Measurements from ENCODE around the gene ZNF70.

ZNF70 gene

DNA sequence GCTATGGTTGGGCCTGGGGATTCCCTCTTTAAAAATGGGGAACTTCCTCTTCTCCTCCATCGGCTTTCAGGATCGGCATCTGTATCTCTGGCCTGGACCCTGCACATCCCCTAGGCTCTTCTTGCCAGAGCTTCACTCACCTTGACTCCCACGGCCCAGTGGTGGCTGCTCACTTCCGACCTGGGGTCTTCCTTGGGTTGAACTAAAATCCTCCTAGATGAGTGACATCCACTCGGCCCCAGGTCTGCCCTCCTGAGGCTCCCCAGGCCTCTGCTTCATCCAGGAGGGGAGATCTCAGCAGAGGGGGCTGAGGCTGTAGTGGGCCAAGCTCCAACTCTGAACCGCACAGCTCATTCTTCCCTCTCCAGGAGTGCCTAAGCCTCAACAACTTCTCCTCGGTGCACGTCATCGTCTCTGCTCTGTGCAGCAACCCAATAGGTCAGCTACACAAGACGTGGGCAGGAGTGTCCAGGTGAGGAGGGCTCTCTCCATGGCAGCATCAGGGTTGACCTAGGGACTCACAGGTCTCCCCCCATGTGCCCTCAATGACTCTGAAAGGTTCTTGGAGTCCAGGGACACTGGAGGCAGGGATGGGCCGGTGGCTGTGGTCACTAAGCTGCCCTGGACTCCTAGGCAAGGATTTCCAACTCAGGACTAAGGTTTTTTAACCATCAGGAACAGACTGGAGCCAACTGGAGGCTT, 56.8 kb downstream of the ZNF70 start:
- DNase-seq (ENCODE audit: low read depth, low spot score), result no peak

DNA sequence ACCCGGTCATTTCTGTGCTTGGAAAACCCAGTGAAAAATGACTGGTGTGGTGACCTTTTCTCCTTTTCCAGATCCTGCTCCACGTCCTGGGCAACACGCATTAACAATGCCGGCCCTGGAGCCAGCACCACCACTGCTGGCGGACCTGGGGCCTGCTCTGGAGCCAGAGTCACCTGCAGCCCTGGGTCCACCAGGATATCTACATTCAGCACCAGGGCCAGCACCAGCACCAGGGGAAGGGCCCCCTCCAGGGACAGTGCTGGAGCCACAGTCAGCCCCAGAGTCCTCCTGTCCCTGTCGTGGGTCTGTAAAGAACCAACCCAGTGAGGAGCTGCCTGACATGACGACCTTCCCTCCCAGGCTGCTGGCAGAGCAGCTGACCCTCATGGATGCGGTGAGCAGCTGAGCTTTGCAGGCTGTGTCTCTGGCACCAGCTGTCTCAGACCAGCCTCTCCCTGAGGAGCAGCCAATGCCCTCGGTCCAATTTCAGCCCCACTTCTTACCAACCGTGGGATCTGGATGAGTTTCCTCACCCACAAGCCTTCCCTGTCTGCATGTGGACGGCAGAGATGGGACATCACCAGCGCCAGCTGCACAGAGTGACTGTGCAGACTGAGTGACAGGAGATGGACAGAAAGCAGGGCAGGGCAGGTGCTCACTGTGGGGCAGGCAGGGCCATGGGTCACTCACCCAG, 58.2 kb downstream of the ZNF70 start:
- DNase-seq (ENCODE audit: low read depth, low spot score), result no peak

DNA sequence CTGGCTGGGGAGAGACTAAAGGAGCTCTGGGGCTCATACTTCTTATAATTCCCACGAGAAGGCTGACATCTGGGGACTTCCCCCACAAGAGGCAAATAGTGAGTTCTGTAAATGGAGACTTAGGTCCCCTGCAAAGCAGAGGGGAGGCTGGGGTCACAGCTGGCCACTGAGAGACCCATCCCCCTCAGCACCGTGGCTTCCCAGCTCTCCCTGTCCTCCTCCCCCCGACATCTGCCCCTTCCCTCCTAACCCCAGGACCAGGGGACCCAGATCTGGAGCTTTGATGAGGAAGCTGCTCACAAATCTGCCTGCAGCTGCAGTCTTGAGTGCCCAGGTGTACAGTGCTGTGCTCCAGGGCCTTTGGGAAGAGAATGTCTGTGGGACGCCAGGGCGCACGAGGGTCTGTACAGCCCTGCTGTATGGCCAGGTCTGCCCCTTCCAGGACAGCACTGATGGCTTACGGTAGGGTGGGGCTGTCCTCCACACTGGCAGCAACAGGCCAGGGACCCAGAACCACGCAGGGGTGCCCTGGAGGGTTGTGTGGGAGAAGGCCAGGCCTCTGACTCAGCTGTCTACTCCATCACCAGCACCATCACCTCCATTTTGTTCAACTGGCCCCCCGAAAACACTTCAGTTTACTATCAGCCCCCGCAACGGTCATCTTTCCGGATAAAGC, 59.0 kb downstream of the ZNF70 start:
- DNase-seq (ENCODE audit: low read depth, low spot score), result no peak

DNA sequence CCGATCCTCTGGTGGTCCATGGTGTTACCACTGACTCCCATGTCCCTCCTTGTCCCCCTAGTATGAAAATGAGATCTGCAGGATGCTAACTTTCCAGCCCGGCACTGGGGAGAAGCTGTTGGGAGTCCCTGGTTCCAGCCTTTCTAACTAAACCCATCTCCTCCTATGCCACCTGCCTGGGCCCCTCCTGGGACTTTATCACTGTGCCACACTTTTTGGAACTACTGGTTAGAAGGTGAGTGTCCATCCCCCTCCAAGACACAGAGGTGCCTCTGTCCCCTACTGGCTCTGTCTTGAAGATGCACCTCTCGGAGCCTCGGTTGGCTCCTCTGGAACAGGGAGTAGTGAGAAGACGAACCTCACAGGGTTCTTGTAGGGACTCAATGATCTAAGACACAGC, 60.2 kb downstream of the ZNF70 start, which contains the start of gene RGL4:
Gene RGL4 (plus strand): TSS at position 301 of the 400 bp plus-strand sequence. CDS start 1,018 bp downstream, outside the sequence.
- no peak for DNase-seq (ENCODE audit: low read depth, low spot score)

DNA sequence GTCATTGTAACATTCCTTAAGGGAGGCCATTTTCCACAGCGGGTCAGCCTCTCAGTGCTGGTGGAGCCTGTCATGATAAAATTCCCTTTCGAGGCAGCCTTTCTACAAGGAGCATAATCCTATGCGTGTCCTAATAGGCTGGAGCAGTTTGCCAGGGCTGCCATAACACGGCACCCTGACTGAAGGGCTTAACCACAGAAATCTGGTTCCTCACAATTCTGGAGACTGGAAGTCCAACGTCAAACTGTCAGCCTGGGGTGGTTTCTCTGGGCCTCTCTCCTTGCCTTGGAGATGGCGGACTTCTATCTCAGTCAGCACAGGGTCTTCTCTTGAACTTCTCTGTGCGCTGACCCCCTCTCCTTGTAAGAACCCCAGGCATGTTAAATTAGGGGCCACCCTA, 61.5 kb downstream of the ZNF70 start:
- DNase-seq (ENCODE audit: low read depth, low spot score), result no peak
